Trophoblast cell (in vitro differentiated cells and primary cell): ENCODE measurements around the gene SETD7.

Experiments
- DNase-seq, 2 donors: peaks; one replicate each; pipeline ENCODE4 v3.0.0-alpha.2; 2016
- H2AFZ ChIP-seq: 2 replicates; pipeline ENCODE4 v1.6.1; 2013; ENCODE audit warnings: low read length, moderate library complexity, mild to moderate bottlenecking; ENCODE audit not compliant: insufficient read depth, poor library complexity
- H2AK5ac ChIP-seq: 2 replicates; pipeline ENCODE4 v1.6.1; 2013; ENCODE audit warnings: mild to moderate bottlenecking, low read length
- H2BK120ac ChIP-seq: 2 replicates; pipeline ENCODE4 v1.6.1; 2013; ENCODE audit warnings: low read length, mild to moderate bottlenecking, moderate library complexity; ENCODE audit not compliant: insufficient read depth, poor library complexity
- H2BK12ac ChIP-seq: 2 replicates; pipeline ENCODE4 v1.6.1; 2013; ENCODE audit warnings: mild to moderate bottlenecking, low read length, moderate library complexity
- H2BK5ac ChIP-seq: 2 replicates; pipeline ENCODE4 v1.6.1; 2013; ENCODE audit warnings: low read length, low read depth, moderate library complexity, mild to moderate bottlenecking; ENCODE audit not compliant: poor library complexity
- H3K14ac ChIP-seq: 2 replicates; pipeline ENCODE4 v1.6.1; 2013; ENCODE audit warnings: mild to moderate bottlenecking, low read length
- H3K18ac ChIP-seq: 2 replicates; pipeline ENCODE4 v1.6.1; 2013; ENCODE audit warnings: mild to moderate bottlenecking, low read length
- H3K23ac ChIP-seq: 2 replicates; pipeline ENCODE4 v1.6.1; 2013; ENCODE audit warnings: low read length
- H3K27ac ChIP-seq: 2 replicates; pipeline ENCODE4 v1.5.1; 2013; ENCODE audit warnings: low read depth, mild to moderate bottlenecking, inconsistent platforms, low read length, moderate library complexity
- H3K27me3 ChIP-seq: 2 replicates; pipeline ENCODE4 v1.6.1; 2013; ENCODE audit warnings: inconsistent platforms, mild to moderate bottlenecking, low read length, moderate library complexity; ENCODE audit not compliant: insufficient read depth
- H3K36me3 ChIP-seq, 2 experiments: 1 replicate in 1 of 2; 2 replicates in 1 of 2; pipeline ENCODE4 v1.6.1; 2013; ENCODE audit warnings: low read length in 2 of 2, mild to moderate bottlenecking in 2 of 2, moderate library complexity in 1 of 2; ENCODE audit not compliant: insufficient read depth in 2 of 2, control insufficient read depth in 1 of 2
- H3K4ac ChIP-seq: 2 replicates; pipeline ENCODE4 v1.6.1; 2013; ENCODE audit warnings: low read depth, mild to moderate bottlenecking, low read length, moderate library complexity
- H3K4me1 ChIP-seq, 2 experiments: 1 replicate in 1 of 2; 2 replicates in 1 of 2; pipeline ENCODE4 v1.6.1; 2013; ENCODE audit warnings: low read length in 2 of 2, mild to moderate bottlenecking in 2 of 2, moderate library complexity in 1 of 2; ENCODE audit not compliant: insufficient read depth in 2 of 2, control insufficient read depth in 1 of 2
- H3K4me2 ChIP-seq: 2 replicates; pipeline ENCODE4 v1.6.1; 2013; ENCODE audit warnings: inconsistent platforms, mild to moderate bottlenecking, low read length, moderate library complexity
- H3K4me3 ChIP-seq: 2 replicates; pipeline ENCODE4 v1.5.1; 2013; ENCODE audit warnings: mild to moderate bottlenecking, low read depth, low read length, inconsistent platforms
- H3K79me1 ChIP-seq: one replicate; pipeline ENCODE4 v1.6.1; 2013; ENCODE audit warnings: low read length
- H3K79me2 ChIP-seq: 2 replicates; pipeline ENCODE4 v1.6.1; 2013; ENCODE audit warnings: low read length, mild to moderate bottlenecking; ENCODE audit not compliant: control insufficient read depth, insufficient read depth, poor library complexity
- H3K9ac ChIP-seq: 2 replicates; pipeline ENCODE4 v1.6.1; 2013; ENCODE audit warnings: mild to moderate bottlenecking, low read length
- H3K9me3 ChIP-seq: 2 replicates; pipeline ENCODE4 v1.6.1; 2013; ENCODE audit warnings: low read depth, mild to moderate bottlenecking, control low read depth, inconsistent platforms, low read length; ENCODE audit not compliant: insufficient read depth
- H4K12ac ChIP-seq: 2 replicates; pipeline ENCODE4 v1.6.1; 2013; ENCODE audit warnings: low read depth, mild to moderate bottlenecking, low read length, moderate library complexity
- H4K8ac ChIP-seq: 2 replicates; pipeline ENCODE4 v1.6.1; 2013; ENCODE audit warnings: low read depth, mild to moderate bottlenecking, low read length, moderate library complexity
- H4K91ac ChIP-seq: one replicate; pipeline ENCODE4 v1.6.1; 2013; ENCODE audit warnings: low read depth, mild to moderate bottlenecking, low read length, moderate library complexity
- WGBS: extraction: QIAGEN DNeasy Blood & Tissue Kit; methylation state at CpG from one replicate; pipeline ENCODE4 v1.1.7; 2013; ENCODE audit warnings: missing lambda C conversion rate; ENCODE audit not compliant: insufficient read length, insufficient coverage; ENCODE audit errors: extremely low coverage; 5-methylcytosine and 5-hydroxymethylcytosine counted together

The SETD7 gene

GRCh38 chr4:139501527-139501926, 54.5 kb downstream of the SETD7 start:
- WGBS, result no CpG with 5 or more reads among the region's 6 CpGs
- no peak overlapping the region for H3K18ac ChIP-seq
- no peak overlapping the region for H4K12ac ChIP-seq
- H4K91ac ChIP-seq, result no peak overlapping the region
- no peak overlapping the region for H3K14ac ChIP-seq
- H3K4me1 ChIP-seq, result peaks cover 0 to 4% of the 10 kb centered on the region in 2 experiments
- no peaks in the 10 kb centered on the region for H3K79me2 ChIP-seq
- H3K9ac ChIP-seq, result no peak overlapping the region
- no peak overlapping the region for H4K8ac ChIP-seq
- H3K27me3 ChIP-seq, result no peaks in the 10 kb centered on the region
- no peaks in the 10 kb centered on the region for H3K9me3 ChIP-seq
- H2BK120ac ChIP-seq, result no peak overlapping the region
- no peak overlapping the region for H2AK5ac ChIP-seq
- H3K4ac ChIP-seq, result no peak overlapping the region
- H2BK5ac ChIP-seq, result no peak overlapping the region
- H3K4me2 ChIP-seq, result no peak overlapping the region
- no peaks in the 10 kb centered on the region for H3K36me3 ChIP-seq
- H3K23ac ChIP-seq, result no peak overlapping the region
- no peaks in the 10 kb centered on the region for H3K79me1 ChIP-seq
- H2BK12ac ChIP-seq, result no peak overlapping the region
- DNase-seq, result no peak
- no peak overlapping the region for H3K27ac ChIP-seq
- no peak overlapping the region for H3K4me3 ChIP-seq
- no peak overlapping the region for H2AFZ ChIP-seq

- Histone ChIP-seq H3K9ac (no peak overlapping the region), H3K4me1 (peaks cover 0 to 4% of the 10 kb centered on the region in 2 experiments), H3K14ac (no peak overlapping the region), H2AK5ac (no peak overlapping the region), H3K27me3 (no peaks in the 10 kb centered on the region), H3K4me3 (no peak overlapping the region), H4K91ac (no peak overlapping the region), H3K79me2 (no peaks in the 10 kb centered on the region), H2AFZ (no peak overlapping the region), H2BK5ac (no peak overlapping the region), H3K36me3 (no peaks in the 10 kb centered on the region), H3K27ac (no peak overlapping the region), H3K4me2 (no peak overlapping the region), H3K9me3 (no peaks in the 10 kb centered on the region), H3K18ac (no peak overlapping the region), H3K23ac (no peak overlapping the region), H3K4ac (no peak overlapping the region), H4K12ac (no peak overlapping the region), H4K8ac (no peak overlapping the region), H2BK120ac (no peak overlapping the region), H2BK12ac (no peak overlapping the region), H3K79me1 (no peaks in the 10 kb centered on the region)
- WGBS, result no CpG with 5 or more reads among the region's 3 CpGs
- no peak for DNase-seq
Measured at GRCh38 chr4:139501117-139501516, 54.9 kb downstream of the SETD7 start.

GRCh38 chr4:139499186-139499585, 56.8 kb downstream of the SETD7 start:
- Histone ChIP-seq H3K23ac (no peak overlapping the region), H3K4me2 (no peak overlapping the region), H3K18ac (no peak overlapping the region), H2BK120ac (no peak overlapping the region), H3K9me3 (no peaks in the 10 kb centered on the region), H4K91ac (no peak overlapping the region), H3K79me1 (no peaks in the 10 kb centered on the region), H2BK5ac (no peak overlapping the region), H2AK5ac (no peak overlapping the region), H3K9ac (no peak overlapping the region), H2BK12ac (no peak overlapping the region), H3K4me3 (no peak overlapping the region), H3K79me2 (no peaks in the 10 kb centered on the region), H4K12ac (no peak overlapping the region), H3K27me3 (no peaks in the 10 kb centered on the region), H4K8ac (no peak overlapping the region), H3K27ac (no peak overlapping the region), H3K4ac (no peak overlapping the region), H2AFZ (no peak overlapping the region), H3K4me1 (peaks cover 0 to 4% of the 10 kb centered on the region in 2 experiments), H3K36me3 (no peaks in the 10 kb centered on the region), H3K14ac (no peak overlapping the region)
- peak; percentile 7 to 65 for DNase-seq
- WGBS, result no CpG with 5 or more reads among the region's 4 CpGs

GRCh38 chr4:139493176-139493575, 62.8 kb downstream of the SETD7 start:
- H2BK12ac ChIP-seq, result no peak overlapping the region
- H3K18ac ChIP-seq, result no peak overlapping the region
- no peaks in the 10 kb centered on the region for H3K27me3 ChIP-seq
- H3K23ac ChIP-seq, result peak overlapping the region; percentile 54
- no peak overlapping the region for H4K8ac ChIP-seq
- H2BK120ac ChIP-seq, result no peak overlapping the region
- no peaks in the 10 kb centered on the region for H3K79me1 ChIP-seq
- H3K27ac ChIP-seq, result no peak overlapping the region
- no peak overlapping the region for H3K14ac ChIP-seq
- no CpG with 5 or more reads among the region's 4 CpGs for WGBS
- H3K9ac ChIP-seq, result no peak overlapping the region
- no peak overlapping the region for H4K91ac ChIP-seq
- no peaks in the 10 kb centered on the region for H3K36me3 ChIP-seq
- H3K4me1 ChIP-seq, result no peaks in the 10 kb centered on the region
- no peak overlapping the region for H2AFZ ChIP-seq
- no peak overlapping the region for H3K4me2 ChIP-seq
- no peak overlapping the region for H3K4ac ChIP-seq
- no peak overlapping the region for H4K12ac ChIP-seq
- no peaks in the 10 kb centered on the region for H3K9me3 ChIP-seq
- no peaks in the 10 kb centered on the region for H3K79me2 ChIP-seq
- H3K4me3 ChIP-seq, result no peak overlapping the region
- no peak overlapping the region for H2BK5ac ChIP-seq
- no peak for DNase-seq
- no peak overlapping the region for H2AK5ac ChIP-seq
